Parathyroid adenoma (tissue), 2 donors: ENCODE data around the gene RANBP9.

Experiments
- H2AFZ ChIP-seq: fragments of 300-600 bp; sonication (generic); one replicate; pipeline ENCODE4 v1.7.0; 2017; ENCODE audit warnings: antibody characterized with exemption, mild to moderate bottlenecking
- H3K27ac ChIP-seq: fragments of 300-600 bp; sonication (generic); one replicate; pipeline ENCODE4 v1.7.0; 2017
- H3K27me3 ChIP-seq: fragments of 300-600 bp; sonication (generic); one replicate; pipeline ENCODE4 v1.7.0; 2017; ENCODE audit warnings: low read length; ENCODE audit not compliant: control insufficient read depth, insufficient read depth
- H3K36me3 ChIP-seq: fragments of 300-600 bp; sonication (generic); one replicate; pipeline ENCODE4 v1.7.0; 2017; ENCODE audit warnings: low read length; ENCODE audit not compliant: control insufficient read depth, insufficient read depth
- H3K4me1 ChIP-seq: fragments of 300-600 bp; sonication (generic); one replicate; pipeline ENCODE4 v1.7.0; 2017; ENCODE audit warnings: control low read depth
- H3K4me2 ChIP-seq: fragments of 300-600 bp; sonication (generic); one replicate; pipeline ENCODE4 v1.7.0; 2017; ENCODE audit warnings: low read length
- H3K4me3 ChIP-seq: fragments of 300-600 bp; sonication (generic); one replicate; pipeline ENCODE4 v1.7.0; 2017; ENCODE audit warnings: low read depth, low read length
- H3K79me2 ChIP-seq: fragments of 300-600 bp; sonication (generic); one replicate; pipeline ENCODE4 v1.7.0; 2017; ENCODE audit warnings: control low read depth
- H3K9ac ChIP-seq: fragments of 300-600 bp; sonication (generic); one replicate; pipeline ENCODE4 v1.7.0; 2017; ENCODE audit warnings: mild to moderate bottlenecking
- H3K9me3 ChIP-seq: fragments of 300-600 bp; sonication (generic); one replicate; pipeline ENCODE4 v1.7.0; 2017; ENCODE audit warnings: low read length; ENCODE audit not compliant: control insufficient read depth
- TF ChIP-seq, protein P1 (sequence below): fragments of 300-600 bp; sonication (generic); IDR thresholded peaks from one replicate; pipeline ENCODE4 v1.7.0; 2017; ENCODE audit warnings: antibody characterized with exemption, mild to moderate bottlenecking
- donor health status: primary hyperparathyroidism.

Gene RANBP9

DNA sequence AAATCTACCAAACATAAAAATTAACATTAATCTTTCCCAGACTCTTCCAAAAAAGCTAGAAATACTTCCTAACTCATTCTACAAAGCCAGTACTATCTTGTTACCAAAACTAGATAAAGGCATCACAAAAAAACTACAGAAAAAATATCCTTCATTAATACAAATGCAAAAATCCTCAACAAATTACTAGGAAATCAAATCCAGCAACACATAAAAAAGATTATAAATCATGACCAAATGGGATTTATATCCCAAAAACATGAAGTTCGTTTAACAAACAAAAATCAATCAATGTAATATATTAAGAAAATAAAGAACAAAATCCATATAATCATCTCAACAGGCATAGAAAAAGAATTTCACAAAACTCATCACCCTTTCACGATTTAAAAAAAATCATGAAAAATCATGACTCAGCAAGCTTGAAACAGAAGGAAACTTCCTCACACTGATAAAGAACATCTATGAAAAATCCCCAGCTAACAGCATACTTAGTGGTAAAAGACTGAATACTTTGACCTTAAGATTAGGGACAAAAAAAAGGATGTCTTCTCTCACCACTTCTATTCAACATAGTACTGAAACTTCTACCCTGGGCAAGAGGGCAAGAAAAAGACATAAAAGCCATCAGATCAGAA lies 43.2 kb downstream of the RANBP9 start:
- Histone ChIP-seq H3K27me3 (no peaks in the 10 kb centered on the region), H3K9me3 (no peaks in the 10 kb centered on the region), H3K4me1 (no peaks in the 10 kb centered on the region), H3K9ac (no peak overlapping the region), H2AFZ (no peak overlapping the region), H3K27ac (no peak overlapping the region), H3K4me3 (no peak overlapping the region), H3K36me3 (no peaks in the 10 kb centered on the region), H3K4me2 (no peak overlapping the region), H3K79me2 (peaks cover 33% of the 10 kb centered on the region)
- TF ChIP-seq, protein P1, sequence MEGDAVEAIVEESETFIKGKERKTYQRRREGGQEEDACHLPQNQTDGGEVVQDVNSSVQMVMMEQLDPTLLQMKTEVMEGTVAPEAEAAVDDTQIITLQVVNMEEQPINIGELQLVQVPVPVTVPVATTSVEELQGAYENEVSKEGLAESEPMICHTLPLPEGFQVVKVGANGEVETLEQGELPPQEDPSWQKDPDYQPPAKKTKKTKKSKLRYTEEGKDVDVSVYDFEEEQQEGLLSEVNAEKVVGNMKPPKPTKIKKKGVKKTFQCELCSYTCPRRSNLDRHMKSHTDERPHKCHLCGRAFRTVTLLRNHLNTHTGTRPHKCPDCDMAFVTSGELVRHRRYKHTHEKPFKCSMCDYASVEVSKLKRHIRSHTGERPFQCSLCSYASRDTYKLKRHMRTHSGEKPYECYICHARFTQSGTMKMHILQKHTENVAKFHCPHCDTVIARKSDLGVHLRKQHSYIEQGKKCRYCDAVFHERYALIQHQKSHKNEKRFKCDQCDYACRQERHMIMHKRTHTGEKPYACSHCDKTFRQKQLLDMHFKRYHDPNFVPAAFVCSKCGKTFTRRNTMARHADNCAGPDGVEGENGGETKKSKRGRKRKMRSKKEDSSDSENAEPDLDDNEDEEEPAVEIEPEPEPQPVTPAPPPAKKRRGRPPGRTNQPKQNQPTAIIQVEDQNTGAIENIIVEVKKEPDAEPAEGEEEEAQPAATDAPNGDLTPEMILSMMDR, result no peak

- Histone ChIP-seq H3K9ac (no peak overlapping the region), H3K9me3 (no peaks in the 10 kb centered on the region), H3K4me2 (no peak overlapping the region), H3K27ac (no peak overlapping the region), H3K27me3 (no peaks in the 10 kb centered on the region), H3K4me3 (no peak overlapping the region), H3K79me2 (peaks cover 33% of the 10 kb centered on the region), H2AFZ (no peak overlapping the region), H3K36me3 (no peaks in the 10 kb centered on the region), H3K4me1 (no peaks in the 10 kb centered on the region)
- TF ChIP-seq, protein P1, result no peak
Observed at GRCh38 chr6:13667655-13668054, 44.0 kb downstream of the RANBP9 start.

DNA sequence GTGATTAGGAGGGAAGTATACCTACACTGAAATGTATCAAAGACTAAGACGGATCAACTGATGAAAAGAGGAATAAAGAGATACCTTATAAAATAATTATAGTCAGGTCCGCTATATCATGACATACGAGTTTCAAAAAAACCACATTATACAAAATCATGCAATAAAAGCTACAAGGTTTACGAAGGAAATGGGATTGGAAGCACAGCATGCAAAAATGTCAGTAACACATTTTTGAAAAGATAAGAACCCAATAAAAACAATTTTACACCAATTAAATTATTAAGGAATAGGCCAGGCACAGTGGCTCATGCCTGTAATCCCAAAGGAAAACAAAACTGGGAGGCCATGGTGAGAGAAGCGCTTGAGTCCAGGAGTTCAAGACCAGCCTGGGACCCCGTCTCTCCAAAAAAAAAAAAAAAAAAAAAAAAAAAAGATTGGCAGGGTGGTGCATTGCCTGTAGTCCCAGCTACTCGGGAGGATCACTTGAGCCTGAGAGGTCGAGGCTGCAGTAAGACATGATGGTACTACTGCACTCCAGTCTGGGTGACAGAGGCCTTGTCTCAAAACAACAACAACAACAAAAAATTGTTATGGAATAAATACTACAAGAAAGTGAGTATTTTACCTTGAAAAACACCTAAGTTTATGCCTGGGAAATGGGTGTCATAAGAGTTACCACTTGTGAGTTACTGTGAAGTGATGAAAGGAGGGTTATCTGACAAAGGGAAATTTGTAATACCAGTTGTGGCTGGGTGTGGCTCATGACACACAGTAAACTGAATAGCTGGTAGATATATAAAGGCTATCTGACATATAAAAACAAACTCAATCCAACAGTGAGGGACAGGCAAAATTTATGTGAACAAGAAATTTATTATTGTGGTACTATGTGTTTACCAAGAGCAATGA lies 45.2 kb downstream of the RANBP9 start:
- TF ChIP-seq, protein P1, result no peak
- Histone ChIP-seq H3K9me3 (no peaks in the 10 kb centered on the region), H3K36me3 (no peaks in the 10 kb centered on the region), H3K4me2 (no peak overlapping the region), H2AFZ (no peak overlapping the region), H3K27ac (no peak overlapping the region), H3K4me3 (no peak overlapping the region), H3K79me2 (peaks cover 36% of the 10 kb centered on the region), H3K9ac (no peak overlapping the region), H3K4me1 (no peaks in the 10 kb centered on the region), H3K27me3 (no peaks in the 10 kb centered on the region)

- Histone ChIP-seq H3K27ac (no peak overlapping the region), H3K4me3 (no peak overlapping the region), H3K4me1 (no peaks in the 10 kb centered on the region), H3K9ac (no peak overlapping the region), H3K9me3 (no peaks in the 10 kb centered on the region), H2AFZ (no peak overlapping the region), H3K27me3 (no peaks in the 10 kb centered on the region), H3K36me3 (no peaks in the 10 kb centered on the region), H3K79me2 (peaks cover 33% of the 10 kb centered on the region), H3K4me2 (no peak overlapping the region)
- TF ChIP-seq, protein P1, result no peak
Observed at GRCh38 chr6:13664703-13665352, 46.8 kb downstream of the RANBP9 start.
